NOMO-1 (cell line): Measurements from ENCODE around the gene SLC48A1.

Experiments used
- DNase-seq, 2 experiments: peaks; one replicate each; lab custom pipeline; 2025; ENCODE audit not compliant: unreplicated experiment in 2 of 2; lab: John Stamatoyannopoulos, UW

Gene SLC48A1

GRCh38 chr12:47744005-47744651 is 28.9 kb upstream of the SLC48A1 start:
- DNase-seq, result no peak

- DNase-seq, result no peak
These were observed 28.1 kb upstream of the SLC48A1 start for GRCh38 chr12:47744778-47745436.

GRCh38 chr12:47745485-47746041 is 27.5 kb upstream of the SLC48A1 start:
- DNase-seq, result no peak

GRCh38 chr12:47746073-47746472 is 27.0 kb upstream of the SLC48A1 start:
- no peak for DNase-seq

- no peak for DNase-seq
These were observed 26.5 kb upstream of the SLC48A1 start for GRCh38 chr12:47746523-47746922.

- no peak for DNase-seq
These were observed 25.9 kb upstream of the SLC48A1 start for GRCh38 chr12:47747126-47747525.

- DNase-seq, result no peak
These were observed 25.2 kb upstream of the SLC48A1 start for GRCh38 chr12:47747596-47748506.

GRCh38 chr12:47748507-47748828 is 24.6 kb upstream of the SLC48A1 start:
- DNase-seq, result no peak

- no peak for DNase-seq
These were observed 24.1 kb upstream of the SLC48A1 start for GRCh38 chr12:47748899-47749298.

GRCh38 chr12:47750229-47750798 is 22.7 kb upstream of the SLC48A1 start:
- DNase-seq, result peak; percentile 44 to 75

- DNase-seq, result no peak
These were observed 22.0 kb upstream of the SLC48A1 start for GRCh38 chr12:47750916-47751470.

GRCh38 chr12:47751561-47751960 is 21.5 kb upstream of the SLC48A1 start:
- no peak for DNase-seq

- no peak for DNase-seq
These were observed 20.9 kb upstream of the SLC48A1 start for GRCh38 chr12:47752121-47752520.

- DNase-seq, result no peak
These were observed 20.5 kb upstream of the SLC48A1 start for GRCh38 chr12:47752552-47752951.

- no peak for DNase-seq
These were observed 19.7 kb upstream of the SLC48A1 start for GRCh38 chr12:47753021-47754001.

- no peak for DNase-seq
These were observed 18.9 kb upstream of the SLC48A1 start for GRCh38 chr12:47754126-47754525.

- DNase-seq, result no peak
These were observed 18.2 kb upstream of the SLC48A1 start for GRCh38 chr12:47754881-47755280.

- DNase-seq, result no peak
These were observed 17.1 kb upstream of the SLC48A1 start for GRCh38 chr12:47755655-47756562.
